ENCODE measurements around the gene HS6ST3.

DNA sequence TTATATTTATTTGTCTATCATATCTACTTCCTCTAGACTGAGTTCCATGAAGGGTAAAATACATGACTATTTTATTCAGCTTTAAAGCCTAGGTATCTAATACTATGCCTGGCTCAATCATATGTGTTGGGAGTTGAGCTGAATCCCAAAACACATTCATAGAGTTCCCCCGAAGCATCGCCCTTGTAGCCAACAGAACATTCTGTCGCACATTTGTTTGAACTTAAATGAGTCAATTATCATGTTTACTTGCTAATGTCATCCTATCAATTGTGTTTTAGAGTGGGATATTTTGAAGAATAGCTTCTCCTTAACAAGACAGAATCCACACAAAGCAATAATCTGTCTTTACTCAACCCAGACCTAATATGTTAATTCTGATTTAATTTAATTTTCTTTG lies 252.4 kb downstream of the HS6ST3 start:
- no peak for TF ChIP-seq EZH2 (IDR thresholded peaks at IDR 0.05; ENCODE audit: borderline replicate concordance, low read depth, low read length, severe bottlenecking)
- TF ChIP-seq CTCF (IDR thresholded peaks at IDR 0.05; ENCODE audit: borderline replicate concordance, extremely low read depth, low read length, poor library complexity, severe bottlenecking): no peak

Measured in DND-41 (cell line).